RWPE1 (cell line): Measurements from ENCODE around the gene ONECUT3.

Source experiments
- CTCF ChIA-PET: fragments of 350-600 bp; sonication (Branson Sonifier 250); formaldehyde crosslinking; extraction: SDS; loops from one replicate; lab custom pipeline; 2021; lab: Yijun Ruan, JAX
- POLR2A ChIA-PET: fragments of 400-600 bp; formaldehyde crosslinking; extraction: SDS; loops from one replicate; lab custom pipeline; 2020; ENCODE audit warnings: antibody characterized with exemption; ENCODE audit not compliant: low non-redundant PET; lab: Yijun Ruan, JAX
- DNase-seq: peaks from one replicate; pipeline ENCODE4 v3.0.0; 2012; ENCODE audit warnings: low spot score
- H3K27ac ChIP-seq: fragments of 450-650 bp; 2 replicates; pipeline ENCODE4 v1.5.1; 2017
- CTCF ChIP-seq: fragments of 450-650 bp; conservative IDR thresholded peaks from 2 replicates; pipeline ENCODE4 v1.5.1; 2017; ENCODE audit warnings: low read depth, mild to moderate bottlenecking

ONECUT3 gene

GRCh38 chr19:1736927-1737326 lies 16.4 kb upstream of the ONECUT3 start:
- no peak for TF ChIP-seq CTCF
- POLR2A ChIA-PET = interaction anchor here (0.6 kb wide), 1 partner anchor 14 kb away, joined by 3 read pairs; no protein-coding TSS in a partner anchor
- H3K27ac ChIP-seq = no peak overlapping the region
- CTCF ChIA-PET = no interaction called here
- no peak for DNase-seq

DNA sequence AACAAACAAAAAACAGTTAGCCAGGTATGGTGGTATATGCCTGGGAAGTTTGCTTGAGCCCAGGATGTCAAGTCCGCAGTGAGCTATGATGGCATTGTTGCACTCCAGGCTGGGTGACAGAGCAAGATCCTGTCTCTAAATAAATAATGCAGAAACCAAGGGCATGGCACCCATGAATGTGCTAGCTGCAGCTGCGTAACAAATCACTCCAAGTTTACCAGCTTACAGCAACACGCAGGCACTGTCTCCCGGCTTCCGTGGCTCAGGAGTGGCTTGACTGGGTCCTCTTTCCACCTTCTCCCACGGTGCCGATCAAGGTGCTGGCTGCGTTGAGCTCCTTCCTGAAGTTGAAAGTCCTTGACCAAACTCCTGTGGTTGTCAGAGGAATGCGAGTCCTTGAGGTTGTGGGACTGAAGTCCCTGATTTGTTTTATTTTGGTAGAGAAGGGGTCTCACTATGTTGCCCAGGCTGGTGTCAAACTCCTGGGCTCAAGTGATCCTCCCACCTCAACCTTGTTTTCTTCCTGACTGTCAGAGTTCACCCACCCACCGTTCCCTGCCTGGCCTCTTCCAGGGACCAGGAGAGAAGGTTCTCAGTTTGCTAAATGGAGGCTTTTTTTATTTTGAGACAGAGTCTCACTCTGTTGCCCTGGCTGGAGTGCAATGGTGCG lies 13.2 kb upstream of the ONECUT3 start:
- CTCF ChIA-PET = no interaction called here

DNA sequence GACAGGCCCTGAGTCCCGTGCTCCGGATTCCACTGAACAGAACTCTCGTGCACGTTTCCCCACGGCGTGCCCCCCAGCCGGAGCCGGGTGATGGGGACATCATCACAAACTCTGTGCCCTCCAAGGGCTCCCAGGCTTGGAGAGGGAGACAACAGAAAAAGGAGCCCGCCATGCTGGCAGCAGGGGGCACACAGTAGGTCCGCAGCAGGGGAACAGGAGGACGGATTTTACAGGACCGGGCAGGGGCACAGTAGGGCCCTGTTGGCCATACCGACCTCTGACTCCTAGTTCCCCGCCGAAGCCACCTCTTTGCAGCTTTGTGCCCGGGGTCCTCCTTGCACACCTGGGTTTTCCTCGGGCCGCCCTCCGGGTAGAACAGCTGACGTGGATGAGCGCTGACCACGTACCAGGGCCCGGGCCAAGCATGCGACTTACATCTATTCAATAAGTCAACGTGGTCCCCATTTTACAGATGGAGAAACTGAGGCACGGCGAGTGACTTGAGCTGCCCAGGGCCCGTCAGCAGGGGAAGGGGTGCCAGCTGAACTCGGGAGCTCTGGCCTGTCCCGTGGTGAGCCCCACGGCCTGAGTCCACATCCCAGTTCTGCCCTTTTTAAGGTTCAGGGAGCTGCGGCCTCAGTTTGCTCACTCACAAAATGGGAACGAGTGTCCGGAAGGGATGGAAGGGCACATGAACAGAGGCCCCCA lies 10.2 kb upstream of the ONECUT3 start:
- POLR2A ChIA-PET = no interaction called here
- DNase-seq = no peak
- no peak for TF ChIP-seq CTCF
- no peak overlapping the region for H3K27ac ChIP-seq
- CTCF ChIA-PET = no interaction called here

More for the DNA sequence above, 13.2 kb upstream of the ONECUT3 start:
- POLR2A ChIA-PET = no interaction called here
- DNase-seq = no peak
- TF ChIP-seq CTCF = no peak
- H3K27ac ChIP-seq = no peak overlapping the region

GRCh38 chr19:1744133-1744665 lies 9.1 kb upstream of the ONECUT3 start:
- no peak for DNase-seq
- POLR2A ChIA-PET = no interaction called here
- H3K27ac ChIP-seq = no peak overlapping the region
- CTCF ChIA-PET = interaction anchor here (1.3 kb wide), 1 partner anchor 9 kb away, joined by 4 read pairs; no protein-coding TSS in a partner anchor
- TF ChIP-seq CTCF = no peak

- ChIA-PET POLR2A (interaction anchor here (0.5 kb wide), 1 partner anchor 14 kb away, joined by 3 read pairs; no protein-coding TSS in a partner anchor), CTCF (interaction anchor here (1.3 kb wide), 1 partner anchor 10 kb away, joined by 4 read pairs; no protein-coding TSS in a partner anchor)
- TF ChIP-seq CTCF = no peak
- H3K27ac ChIP-seq = no peak overlapping the region; the same call in 1 of the 2 replicates
- no peak for DNase-seq
Measured at GRCh38 chr19:1744822-1745563, 8.3 kb upstream of the ONECUT3 start.
